Natural killer cell (primary cell): ENCODE data around the gene GPD1. TPM values are rescaled to one million over a fixed set of nuclear protein-coding genes. Genes with fewer than 3 reads are reported as not detected.

Experiments used
- ATAC-seq, 3 donors: fragments of 150-1000 bp in 2 of 3; fragments of 200-7000 bp in 1 of 3; cut with Tn5 transposase; 1 replicate in 1 of 3; 2 replicates in 2 of 3; pipeline ENCODE4 v1.10.0; 2021; ENCODE audit warnings: mild to moderate bottlenecking in 2 of 3, moderate library complexity in 2 of 3
- DNase-seq, 2 donors: peaks; one replicate each; pipeline versions ENCODE4 v3.0.0 to v3.0.0-alpha.2; 2013 to 2021; ENCODE audit warnings: mixed read lengths in 1 of 2
- H3K27ac ChIP-seq: one replicate; pipeline ENCODE4 v1.5.1; 2013; ENCODE audit warnings: mild to moderate bottlenecking, low read length
- H3K27me3 ChIP-seq: one replicate; pipeline ENCODE4 v1.6.1; 2013; ENCODE audit warnings: low read length; ENCODE audit not compliant: control insufficient read depth, insufficient read depth
- H3K36me3 ChIP-seq: one replicate; pipeline ENCODE4 v1.6.1; 2013; ENCODE audit warnings: low read length; ENCODE audit not compliant: control insufficient read depth, insufficient read depth
- H3K4me1 ChIP-seq: one replicate; pipeline ENCODE4 v1.6.1; 2013; ENCODE audit warnings: low read length; ENCODE audit not compliant: control insufficient read depth, insufficient read depth
- H3K4me3 ChIP-seq: one replicate; pipeline ENCODE4 v1.5.1; 2013; ENCODE audit warnings: low read length
- H3K9me3 ChIP-seq: one replicate; pipeline ENCODE4 v1.6.1; 2013; ENCODE audit warnings: low read length; ENCODE audit not compliant: control insufficient read depth, insufficient read depth
- H3K27ac Mint-ChIP-seq, 2 donors: one replicate each; pipeline ENCODE4 v1.8.0; 2022; ENCODE audit warnings: mild to moderate bottlenecking in 2 of 2, mixed read lengths in 2 of 2, moderate library complexity in 1 of 2
- H3K27me3 Mint-ChIP-seq, 2 donors: one replicate each; pipeline ENCODE4 v1.8.0; 2022; ENCODE audit warnings: low read depth in 2 of 2, mixed read lengths in 2 of 2
- H3K36me3 Mint-ChIP-seq: one replicate; pipeline ENCODE4 v1.8.0; 2022; ENCODE audit warnings: mixed read lengths
- H3K4me1 Mint-ChIP-seq, 2 donors: one replicate each; pipeline ENCODE4 v1.8.0; 2022; ENCODE audit warnings: mixed read lengths in 2 of 2
- H3K4me3 Mint-ChIP-seq: one replicate; pipeline ENCODE4 v1.8.0; 2022; ENCODE audit warnings: mild to moderate bottlenecking, moderate library complexity, mixed read lengths
- H3K9me3 Mint-ChIP-seq, 2 donors: one replicate each; pipeline ENCODE4 v1.8.0; 2022; ENCODE audit warnings: mixed read lengths in 2 of 2
- WGBS: methylation state at CpG from one replicate; pipeline ENCODE4 v1.1.7; 2013; ENCODE audit warnings: missing lambda C conversion rate; ENCODE audit not compliant: insufficient coverage; 5-methylcytosine and 5-hydroxymethylcytosine counted together
- intact Hi-C: fragments of 100-400 bp; cut with micrococcal nuclease; formaldehyde crosslinking; loops from one replicate; pipeline ENCODE4 v1.14.2; 2022
- total RNA-seq, 4 donors: library from RNA; stranded (reverse); fragments of 120-200 nt in 1 of 4; gene quantifications; one replicate each; pipeline versions ENCODE4 v1.2.3 to v1.2.4, GENCODE V29; 2013 to 2022
- TF ChIP-seq, protein P1 (sequence below): fragments of 200-600 bp; IDR thresholded peaks from one replicate; pipeline ENCODE4 v1.8.0; 2022; ENCODE audit warnings: antibody characterized with exemption

Gene GPD1
- total RNA-seq, 3 donors from 2014 or later (not counting 1 experiment from before 2014, with no cell fraction given) = 0.65 TPM; not detected in 2

- peaks cover 51% of the 10 kb centered on the region for H3K36me3 ChIP-seq
These were observed 3.2 kb upstream of the GPD1 start for GRCh38 chr12:50100561-50100960.

DNA sequence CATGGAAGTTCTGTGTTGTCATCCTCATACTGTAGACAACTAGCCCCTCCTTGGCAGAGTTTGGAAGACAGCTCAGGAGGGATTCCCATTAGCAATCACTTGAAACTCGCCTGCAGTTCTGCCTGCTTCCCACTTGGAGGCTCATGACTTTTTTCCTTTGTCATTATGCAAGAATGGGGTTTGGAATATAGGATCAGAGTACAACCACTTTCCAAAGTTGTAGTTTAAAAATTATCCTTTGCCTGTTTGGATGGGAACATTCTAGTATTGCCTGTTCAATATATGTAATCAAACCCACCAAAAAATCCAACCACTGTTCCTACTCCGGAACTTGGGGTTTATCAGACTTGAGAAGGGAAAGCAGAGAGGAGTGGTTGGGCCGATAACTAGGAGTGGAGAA is 2.1 kb upstream of the GPD1 start:
- 98% methylated on average over 3 of the region's 3 CpGs for WGBS
- no peaks in the 10 kb centered on the region for H3K4me1 Mint-ChIP-seq
- Histone ChIP-seq H3K4me1 (no peaks in the 10 kb centered on the region), H3K4me3 (no peak overlapping the region), H3K27me3 (no peaks in the 10 kb centered on the region), H3K36me3 (peaks cover 40% of the 10 kb centered on the region), H3K9me3 (no peaks in the 10 kb centered on the region), H3K27ac (no peak overlapping the region)
- TF ChIP-seq, protein P1, sequence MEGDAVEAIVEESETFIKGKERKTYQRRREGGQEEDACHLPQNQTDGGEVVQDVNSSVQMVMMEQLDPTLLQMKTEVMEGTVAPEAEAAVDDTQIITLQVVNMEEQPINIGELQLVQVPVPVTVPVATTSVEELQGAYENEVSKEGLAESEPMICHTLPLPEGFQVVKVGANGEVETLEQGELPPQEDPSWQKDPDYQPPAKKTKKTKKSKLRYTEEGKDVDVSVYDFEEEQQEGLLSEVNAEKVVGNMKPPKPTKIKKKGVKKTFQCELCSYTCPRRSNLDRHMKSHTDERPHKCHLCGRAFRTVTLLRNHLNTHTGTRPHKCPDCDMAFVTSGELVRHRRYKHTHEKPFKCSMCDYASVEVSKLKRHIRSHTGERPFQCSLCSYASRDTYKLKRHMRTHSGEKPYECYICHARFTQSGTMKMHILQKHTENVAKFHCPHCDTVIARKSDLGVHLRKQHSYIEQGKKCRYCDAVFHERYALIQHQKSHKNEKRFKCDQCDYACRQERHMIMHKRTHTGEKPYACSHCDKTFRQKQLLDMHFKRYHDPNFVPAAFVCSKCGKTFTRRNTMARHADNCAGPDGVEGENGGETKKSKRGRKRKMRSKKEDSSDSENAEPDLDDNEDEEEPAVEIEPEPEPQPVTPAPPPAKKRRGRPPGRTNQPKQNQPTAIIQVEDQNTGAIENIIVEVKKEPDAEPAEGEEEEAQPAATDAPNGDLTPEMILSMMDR = no peak
- no peaks in the 10 kb centered on the region for H3K9me3 Mint-ChIP-seq
- peaks cover 18% of the 10 kb centered on the region for H3K36me3 Mint-ChIP-seq
- peaks cover 0 to 3% of the 10 kb centered on the region in 2 donors for H3K27me3 Mint-ChIP-seq
- no peak overlapping the region for H3K4me3 Mint-ChIP-seq
- peak overlapping the region in 1 of 2 donors; percentile 16 for H3K27ac Mint-ChIP-seq
- intact Hi-C loops = no loop called here
- DNase-seq = no peak
- ATAC-seq = no peak

More at GRCh38 chr12:50100561-50100960, 3.2 kb upstream of the GPD1 start:
- Mint-ChIP-seq H3K27ac (peak overlapping the region; percentile 21 to 23), H3K4me3 (no peak overlapping the region), H3K9me3 (no peaks in the 10 kb centered on the region), H3K36me3 (peaks cover 29% of the 10 kb centered on the region), H3K27me3 (peaks cover 0 to 1% of the 10 kb centered on the region in 2 donors), H3K4me1 (no peaks in the 10 kb centered on the region)
- no peak for DNase-seq
- no peak overlapping the region for H3K4me3 ChIP-seq
- no peak overlapping the region for H3K27ac ChIP-seq
- no peaks in the 10 kb centered on the region for H3K27me3 ChIP-seq
- WGBS = 95% methylated on average over 3 of the region's 3 CpGs
- no peaks in the 10 kb centered on the region for H3K9me3 ChIP-seq
- no peak for ATAC-seq
- TF ChIP-seq, protein P1 = no peak
- H3K4me1 ChIP-seq = no peaks in the 10 kb centered on the region
- intact Hi-C loops = no loop called here

GRCh38 chr12:50102131-50102531 is 1.7 kb upstream of the GPD1 start:
- Histone ChIP-seq H3K9me3 (no peaks in the 10 kb centered on the region), H3K36me3 (peaks cover 35% of the 10 kb centered on the region), H3K4me1 (no peaks in the 10 kb centered on the region), H3K4me3 (no peak overlapping the region), H3K27me3 (no peaks in the 10 kb centered on the region), H3K27ac (no peak overlapping the region)
- H3K36me3 Mint-ChIP-seq = peaks cover 15% of the 10 kb centered on the region
- intact Hi-C loops = no loop called here
- ATAC-seq = no peak
- TF ChIP-seq, protein P1 = no peak
- peak overlapping the region; percentile 16 to 52 for H3K27ac Mint-ChIP-seq
- no peak overlapping the region for H3K4me3 Mint-ChIP-seq
- no peaks in the 10 kb centered on the region for H3K4me1 Mint-ChIP-seq
- peaks cover 0 to 3% of the 10 kb centered on the region in 2 donors for H3K27me3 Mint-ChIP-seq
- 100% methylated on average over 1 of the region's 2 CpGs for WGBS
- DNase-seq = no peak
- no peaks in the 10 kb centered on the region for H3K9me3 Mint-ChIP-seq

DNA sequence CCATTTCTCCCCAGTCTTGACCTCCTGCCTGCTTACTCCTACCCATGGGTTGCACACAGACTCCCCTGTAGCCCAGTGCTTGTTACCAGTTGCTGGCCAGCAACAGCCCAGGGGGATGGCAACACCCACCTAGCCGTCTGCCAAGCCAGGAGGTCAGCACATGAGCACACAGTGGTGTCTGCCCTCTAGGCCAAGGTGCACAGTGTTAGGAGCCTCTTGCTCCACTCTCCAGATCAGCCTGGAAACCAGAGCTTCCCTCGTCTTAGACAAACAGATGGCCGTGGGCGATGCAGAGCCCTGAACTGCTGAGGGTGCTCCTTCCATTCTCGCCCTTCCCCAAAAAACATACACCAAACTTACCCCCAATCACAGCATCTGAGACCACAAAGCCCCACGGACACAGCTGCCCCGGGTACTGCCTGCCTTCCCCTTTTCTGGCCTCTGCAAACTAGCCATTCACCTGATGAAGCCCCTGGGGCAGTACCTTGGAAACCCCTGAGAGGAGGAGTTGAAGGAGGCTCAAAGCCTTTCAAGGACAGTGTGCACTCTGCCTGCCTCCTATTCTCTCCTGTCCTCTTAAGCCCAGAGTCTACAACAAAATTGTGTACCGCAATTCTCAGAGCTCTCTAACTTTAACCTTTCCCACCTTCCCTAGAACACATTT is 1.0 kb upstream of the GPD1 start:
- no peak overlapping the region for H3K4me3 ChIP-seq
- H3K9me3 Mint-ChIP-seq = no peaks in the 10 kb centered on the region
- TF ChIP-seq, protein P1 = no peak
- peaks cover 0 to 3% of the 10 kb centered on the region in 2 donors for H3K27me3 Mint-ChIP-seq
- no peaks in the 10 kb centered on the region for H3K4me1 ChIP-seq
- intact Hi-C loops = no loop called here
- no peak overlapping the region for H3K4me3 Mint-ChIP-seq
- H3K36me3 Mint-ChIP-seq = peaks cover 15% of the 10 kb centered on the region
- ATAC-seq = no peak
- 86% methylated on average over 8 of the region's 8 CpGs for WGBS
- no peaks in the 10 kb centered on the region for H3K9me3 ChIP-seq
- H3K27ac ChIP-seq = no peak overlapping the region
- peak overlapping the region in 1 of 2 donors; percentile 52 for H3K27ac Mint-ChIP-seq
- DNase-seq = no peak
- no peaks in the 10 kb centered on the region for H3K4me1 Mint-ChIP-seq
- peaks cover 31% of the 10 kb centered on the region for H3K36me3 ChIP-seq
- no peaks in the 10 kb centered on the region for H3K27me3 ChIP-seq
